HepG2 (cell line): ENCODE results near the gene FKBP1B. TPM values are rescaled to one million over a fixed set of nuclear protein-coding genes. Genes with fewer than 3 reads are reported as not detected.

Experiments used
- ATAC-seq: fragments of 200-7000 bp; cut with Tn5 transposase; 3 replicates; pipeline ENCODE4 v1.9.1; 2020; ENCODE audit warnings: mild to moderate bottlenecking, moderate library complexity
- BruUV-seq: library from RNA; stranded (reverse); fragments of 400-500 nt; replicated peaks from 2 replicates; lab custom pipeline; 2021; lab: Mats Ljungman, UMichigan
- CTCF ChIA-PET: fragments of 300-600 bp; formaldehyde crosslinking; extraction: SDS; loops from one replicate; lab custom pipeline; 2021; ENCODE audit warnings: low total read pairs, inconsistent platforms, low intra/inter-chr PET ratio; lab: Yijun Ruan, JAX
- POLR2A ChIA-PET: fragments of 350-600 bp; sonication (Branson Sonifier 250); formaldehyde crosslinking; loops from one replicate; lab custom pipeline; 2020; ENCODE audit warnings: antibody characterized with exemption, inconsistent platforms; lab: Yijun Ruan, JAX
- DNase-seq: peaks from one replicate; pipeline ENCODE4 v3.0.0-alpha.2; 2015; ENCODE audit warnings: low spot score
- FAIRE-seq: peaks from 3 replicates; lab custom pipeline; 2011; peaks lifted over from hg19 to GRCh38; lab: Jason Lieb, UNC
- H2AFZ ChIP-seq: one replicate; pipeline ENCODE4 v1.6.1; 2011; ENCODE audit warnings: low read length, inconsistent platforms
- H3K27ac ChIP-seq: fragments of 300-600 bp; 3 replicates; pipeline ENCODE4 v1.8.0; 2011; ENCODE audit warnings: mixed run types, mild to moderate bottlenecking, mixed read lengths, low read length, inconsistent platforms; ENCODE audit not compliant: insufficient read depth; ENCODE audit errors: extremely low read length
- H3K27me3 ChIP-seq, 2 experiments: fragments of 200-600 bp in 1 of 2; 2 replicates in 1 of 2; 3 replicates in 1 of 2; pipeline versions ENCODE4 v1.6.0 to v1.8.0; 2011; ENCODE audit warnings: low read length in 2 of 2, mild to moderate bottlenecking in 2 of 2, moderate library complexity in 2 of 2, inconsistent platforms in 1 of 2; ENCODE audit not compliant: insufficient read depth in 2 of 2, control insufficient read depth in 1 of 2
- H3K36me3 ChIP-seq, 2 experiments: fragments of 200-600 bp in 1 of 2; replicated peaks in 1 of 2; 2 replicates in 1 of 2; 3 replicates in 1 of 2; pipeline versions ENCODE4 v1.5.1 to v1.8.0; 2011; ENCODE audit warnings: low read length in 2 of 2, inconsistent platforms in 1 of 2; ENCODE audit not compliant: insufficient read depth in 2 of 2, control insufficient read depth in 1 of 2
- H3K4me1 ChIP-seq: 2 replicates; pipeline ENCODE4 v1.5.1; 2012; ENCODE audit warnings: low read length, inconsistent platforms; ENCODE audit not compliant: insufficient read depth
- H3K4me2 ChIP-seq: 2 replicates; pipeline ENCODE4 v1.6.0; 2011; ENCODE audit warnings: low read depth, low read length, inconsistent platforms
- H3K4me3 ChIP-seq, 3 experiments: fragments of 200-600 bp in 1 of 3; sonication (generic), shearing (Covaris generic) in 1 of 3; replicated peaks in 1 of 3; 2 replicates each; pipeline ENCODE4 v1.5.1; 2011 to 2016; ENCODE audit warnings: low read length in 3 of 3, inconsistent platforms in 2 of 3, low read depth in 2 of 3, mild to moderate bottlenecking in 2 of 3, control low read depth in 1 of 3, mixed read lengths in 1 of 3; ENCODE audit not compliant: insufficient read depth in 1 of 3
- H3K79me2 ChIP-seq: one replicate; pipeline ENCODE4 v1.6.1; 2011; ENCODE audit warnings: low read length, inconsistent platforms; ENCODE audit not compliant: insufficient read depth
- H3K9ac ChIP-seq: 2 replicates; pipeline ENCODE4 v1.6.0; 2011; ENCODE audit warnings: mild to moderate bottlenecking, low read depth, low read length, inconsistent platforms; ENCODE audit not compliant: insufficient read depth
- H3K9me3 ChIP-seq: 2 replicates; pipeline ENCODE4 v1.5.1; 2012; ENCODE audit warnings: mild to moderate bottlenecking, low read length
- H4K20me1 ChIP-seq: 2 replicates; pipeline ENCODE4 v1.6.0; 2011; ENCODE audit warnings: inconsistent platforms, mild to moderate bottlenecking, low read length, moderate library complexity; ENCODE audit not compliant: insufficient read depth
- ATRX ChIP-seq: sonication (generic); formaldehyde crosslinking; IDR thresholded peaks from 2 replicates; pipeline ENCODE4 v1.4.0; 2020; ENCODE audit warnings: missing genetic modification reagents, borderline replicate concordance
- CEBPB ChIP-seq: IDR thresholded peaks from 2 replicates; pipeline ENCODE4 v1.6.1; 2011; ENCODE audit warnings: low read depth, low read length, improper control_type of control experiment, borderline replicate concordance
- ETV6 ChIP-seq: sonication (generic); formaldehyde crosslinking; conservative IDR thresholded peaks from 2 replicates; pipeline ENCODE4 v1.4.0; 2020; ENCODE audit warnings: missing genetic modification reagents
- PHF8 ChIP-seq: sonication (generic); formaldehyde crosslinking; IDR thresholded peaks from 2 replicates; pipeline ENCODE4 v1.5.0; 2020; ENCODE audit warnings: missing genetic modification reagents
- RBM39 ChIP-seq: fragments of 200-400 bp; formaldehyde crosslinking; IDR thresholded peaks from one replicate; pipeline ENCODE4 v1.6.1; 2018; ENCODE audit warnings: antibody characterized with exemption, mild to moderate bottlenecking, low read depth, low read length; ENCODE audit not compliant: poor library complexity, severe bottlenecking
- TMF1 ChIP-seq: sonication (generic); formaldehyde crosslinking; IDR thresholded peaks from 2 replicates; pipeline ENCODE4 v1.8.1; 2022; ENCODE audit warnings: low read depth, missing genetic modification reagents
- ZNF777 ChIP-seq: sonication (generic); formaldehyde crosslinking; IDR thresholded peaks from 2 replicates; pipeline ENCODE4 v1.4.0; 2020; ENCODE audit warnings: missing genetic modification reagents
- WGBS: methylation state at CpG from one replicate; pipeline ENCODE4 v1.1.6; 2017; ENCODE audit warnings: low lambda C conversion rate; 5-methylcytosine and 5-hydroxymethylcytosine counted together
- in situ Hi-C: cut with HindIII; loops from 2 replicates; pipeline ENCODE4 v1.10.0; 2017; ENCODE audit warnings: low pct_unique_long_range_greater_than_20kb; ENCODE audit not compliant: extremely low pct_ligation_motif_present
- intact Hi-C: fragments of 100-400 bp; cut with micrococcal nuclease; formaldehyde crosslinking; loops from one replicate; pipeline ENCODE4 v1.10.0; 2022; ENCODE audit not compliant: unreplicated experiment
- polyA plus RNA-seq, 8 experiments: library from polyadenylated mRNA; depleted of rRNA in 3 of 8; stranded (reverse) in 7 of 8; unstranded in 1 of 8; fragments of >200 nt; fragmentation: Illumina TruSeq in 4 of 8; extraction: Trizol in 4 of 8; gene quantifications; 2 replicates each; pipeline versions ENCODE4 v1.2.1 to v1.2.3, GENCODE V29; 2011 to 2016; ENCODE audit warnings: low read depth in 4 of 8, missing spikeins in 1 of 8, mixed read lengths in 1 of 8; ENCODE audit not compliant: insufficient read depth in 1 of 8
- total RNA-seq, 5 experiments: library from RNA; depleted of rRNA; stranded (reverse); fragments of >200 nt; fragmentation: Illumina TruSeq; extraction: Trizol; gene quantifications; 2 replicates each; pipeline ENCODE4 v1.2.3, GENCODE V29; 2016; ENCODE audit warnings: low read depth in 1 of 5
- TF ChIP-seq, protein P1 (sequence below): sonication (generic); formaldehyde crosslinking; IDR thresholded peaks from 2 replicates; pipeline ENCODE4 v1.5.1; 2020; ENCODE audit warnings: missing genetic modification reagents, mild to moderate bottlenecking, borderline replicate concordance
- TF ChIP-seq, protein P2 (sequence below): sonication (generic); formaldehyde crosslinking; IDR thresholded peaks from 2 replicates; pipeline ENCODE4 v1.5.0; 2020; ENCODE audit warnings: mild to moderate bottlenecking, missing genetic modification reagents

The FKBP1B gene
- total and polyA plus RNA-seq, 2 of the 13 experiments (the other 11 are each of a cell fraction or from before 2014, with no cell fraction given): 35.2 to 96.3 TPM

DNA sequence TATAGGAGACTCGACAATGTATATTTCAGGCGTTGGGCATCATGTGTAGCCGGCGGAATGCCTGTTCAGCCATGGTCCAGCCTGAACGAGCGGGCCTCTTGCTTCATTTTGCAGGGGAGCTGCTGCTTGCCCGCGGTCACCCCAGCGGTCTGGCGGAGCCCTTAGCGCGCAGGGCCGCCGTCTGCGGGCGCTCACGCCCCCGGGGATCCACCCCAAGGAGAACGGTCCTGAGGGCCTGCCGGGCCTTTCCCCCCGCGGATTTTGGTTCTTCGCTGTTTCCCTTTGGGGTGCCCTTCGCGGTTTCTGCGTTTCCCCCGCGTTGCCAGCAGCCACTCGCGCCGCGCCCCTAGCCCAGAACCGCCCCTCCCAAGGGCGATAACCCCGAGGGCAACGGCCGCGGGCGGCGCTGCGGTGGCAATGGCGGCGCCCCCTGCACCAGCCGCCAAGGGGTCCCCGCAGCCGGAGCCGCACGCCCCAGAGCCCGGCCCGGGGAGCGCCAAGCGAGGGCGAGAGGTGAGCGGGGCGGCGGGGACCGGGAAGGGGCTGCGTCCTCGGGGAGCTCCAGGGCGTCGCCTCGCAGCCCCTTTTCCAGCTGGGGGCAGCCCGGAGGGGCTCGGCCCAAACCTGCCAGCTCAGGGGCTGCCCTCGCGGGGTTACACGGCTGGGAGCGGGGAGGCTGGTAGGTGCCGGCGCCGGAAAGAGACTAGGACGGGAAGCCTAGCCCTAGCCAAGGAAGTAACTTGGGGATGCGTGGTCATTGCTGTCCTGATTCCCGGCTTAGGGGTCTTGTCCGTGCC is 39.7 kb upstream of the FKBP1B start, which contains the start of gene MFSD2B (continued):
- TF ChIP-seq PHF8 (CRISPR knock-in tag): 0 out of 2 replicates have a peak, but pooled peaks have one; percentile 27
- TF ChIP-seq RBM39: peak; percentile 24
- 0 out of 2 replicates have a peak, but pooled peaks have one; percentile 39 for TF ChIP-seq TMF1 (CRISPR knock-in tag)
- peak; percentile 29; the same call in 1 of the 2 replicates for TF ChIP-seq ZNF777 (CRISPR knock-in tag)
- peak; percentile 14; the same call in 1 of the 2 replicates for TF ChIP-seq CEBPB
- TF ChIP-seq, protein P1, sequence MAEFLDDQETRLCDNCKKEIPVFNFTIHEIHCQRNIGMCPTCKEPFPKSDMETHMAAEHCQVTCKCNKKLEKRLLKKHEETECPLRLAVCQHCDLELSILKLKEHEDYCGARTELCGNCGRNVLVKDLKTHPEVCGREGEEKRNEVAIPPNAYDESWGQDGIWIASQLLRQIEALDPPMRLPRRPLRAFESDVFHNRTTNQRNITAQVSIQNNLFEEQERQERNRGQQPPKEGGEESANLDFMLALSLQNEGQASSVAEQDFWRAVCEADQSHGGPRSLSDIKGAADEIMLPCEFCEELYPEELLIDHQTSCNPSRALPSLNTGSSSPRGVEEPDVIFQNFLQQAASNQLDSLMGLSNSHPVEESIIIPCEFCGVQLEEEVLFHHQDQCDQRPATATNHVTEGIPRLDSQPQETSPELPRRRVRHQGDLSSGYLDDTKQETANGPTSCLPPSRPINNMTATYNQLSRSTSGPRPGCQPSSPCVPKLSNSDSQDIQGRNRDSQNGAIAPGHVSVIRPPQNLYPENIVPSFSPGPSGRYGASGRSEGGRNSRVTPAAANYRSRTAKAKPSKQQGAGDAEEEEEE (CRISPR knock-in tag): no peak

- H3K4me2 ChIP-seq: no peak overlapping the region
- BruUV-seq: no TSS peak
- no peaks in the 10 kb centered on the region for H3K27me3 ChIP-seq
- H2AFZ ChIP-seq: no peak overlapping the region
- H3K4me3 ChIP-seq: no peak overlapping the region
- intact Hi-C loops (no loop called here), in situ Hi-C loops (no loop called here)
- H3K9ac ChIP-seq: no peak overlapping the region
- TF ChIP-seq ATRX (CRISPR knock-in tag) (no peak), ETV6 (CRISPR knock-in tag) (no peak)
- TF ChIP-seq, protein P2, sequence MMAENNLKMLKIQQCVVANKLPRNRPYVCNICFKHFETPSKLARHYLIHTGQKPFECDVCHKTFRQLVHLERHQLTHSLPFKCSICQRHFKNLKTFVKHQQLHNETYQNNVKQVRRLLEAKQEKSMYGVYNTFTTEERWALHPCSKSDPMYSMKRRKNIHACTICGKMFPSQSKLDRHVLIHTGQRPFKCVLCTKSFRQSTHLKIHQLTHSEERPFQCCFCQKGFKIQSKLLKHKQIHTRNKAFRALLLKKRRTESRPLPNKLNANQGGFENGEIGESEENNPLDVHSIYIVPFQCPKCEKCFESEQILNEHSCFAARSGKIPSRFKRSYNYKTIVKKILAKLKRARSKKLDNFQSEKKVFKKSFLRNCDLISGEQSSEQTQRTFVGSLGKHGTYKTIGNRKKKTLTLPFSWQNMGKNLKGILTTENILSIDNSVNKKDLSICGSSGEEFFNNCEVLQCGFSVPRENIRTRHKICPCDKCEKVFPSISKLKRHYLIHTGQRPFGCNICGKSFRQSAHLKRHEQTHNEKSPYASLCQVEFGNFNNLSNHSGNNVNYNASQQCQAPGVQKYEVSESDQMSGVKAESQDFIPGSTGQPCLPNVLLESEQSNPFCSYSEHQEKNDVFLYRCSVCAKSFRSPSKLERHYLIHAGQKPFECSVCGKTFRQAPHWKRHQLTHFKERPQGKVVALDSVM: peak; percentile 20; the same call in 1 of the 2 replicates
- FAIRE-seq (no peak), DNase-seq (no peak), ATAC-seq (peak; percentile 11)
- H3K27ac ChIP-seq: no peak overlapping the region
- H3K4me1 ChIP-seq: peaks cover 44% of the 10 kb centered on the region
- WGBS: 87% methylated on average over 28 of the region's 37 CpGs
- CTCF ChIA-PET: no interaction called here
- no peaks in the 10 kb centered on the region for H4K20me1 ChIP-seq
- H3K9me3 ChIP-seq: no peaks in the 10 kb centered on the region
- H3K36me3 ChIP-seq: no peaks in the 10 kb centered on the region
- POLR2A ChIA-PET: interaction anchor here (2.5 kb wide), 1 partner anchor 66 kb away, joined by 7 read pairs; the partner anchor contains the start of gene SF3B6
- H3K79me2 ChIP-seq: no peaks in the 10 kb centered on the region
Measured at GRCh38 chr2:24010477-24011249, 38.9 kb upstream of the FKBP1B start.
